HG03064 (cell line): Measurements from ENCODE around the gene GALK1.
"Not testable (repeated sequence)": the region's sequence is repeated elsewhere in the genome, so short reads cannot be mapped to it uniquely, and the experiment has no call there.

ENCODE experiments used
- ATAC-seq: cut with Tn5 transposase; IDR thresholded peaks from one replicate; pipeline ENCODE4 v1.9.1; 2021; ENCODE audit warnings: low read depth; ENCODE audit not compliant: unreplicated experiment

GALK1 gene

DNA sequence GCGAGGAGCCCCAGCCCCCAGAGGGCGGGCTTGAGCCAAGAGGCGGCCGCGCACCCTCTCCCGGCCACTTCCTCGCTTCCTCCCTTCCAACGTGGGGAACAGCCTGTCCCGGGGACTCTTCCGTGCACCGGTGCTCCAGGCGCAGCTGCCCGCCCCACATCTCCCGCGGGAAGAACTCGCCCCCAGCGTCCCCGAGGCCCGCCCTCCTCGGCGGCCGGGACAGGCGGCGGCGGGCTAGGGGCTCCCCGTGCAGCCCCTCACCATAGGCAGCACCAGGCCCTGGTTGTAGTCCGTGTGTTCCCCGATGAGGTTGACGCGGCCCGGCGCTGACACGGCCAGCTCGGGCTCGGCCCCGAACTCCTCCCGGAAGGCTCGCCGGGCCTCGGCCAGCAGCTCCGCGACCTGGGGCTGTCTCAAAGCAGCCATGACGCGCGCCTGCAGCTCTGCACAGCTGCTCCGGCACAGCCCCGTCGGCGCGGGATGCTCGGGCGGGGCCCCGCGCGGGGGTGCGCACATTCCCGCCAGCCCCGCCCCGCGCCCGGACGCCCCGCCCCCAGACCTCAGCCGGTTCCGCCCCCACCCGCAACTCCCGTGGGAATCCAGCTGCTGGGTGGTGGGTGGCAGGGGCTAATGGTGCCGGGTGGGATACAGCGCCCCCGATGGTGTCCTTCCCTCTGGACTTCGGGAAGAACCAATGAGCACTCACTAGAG, at the start of gene GALK1:
Gene GALK1 (minus strand): TSS at position 482 of the 711 bp plus-strand sequence. CDS start 56 bp downstream, at position 426.
- ATAC-seq = peak; percentile 57

GRCh38 chr17:75814021-75814395, 49.0 kb upstream of the GALK1 start:
- ATAC-seq = no peak

DNA sequence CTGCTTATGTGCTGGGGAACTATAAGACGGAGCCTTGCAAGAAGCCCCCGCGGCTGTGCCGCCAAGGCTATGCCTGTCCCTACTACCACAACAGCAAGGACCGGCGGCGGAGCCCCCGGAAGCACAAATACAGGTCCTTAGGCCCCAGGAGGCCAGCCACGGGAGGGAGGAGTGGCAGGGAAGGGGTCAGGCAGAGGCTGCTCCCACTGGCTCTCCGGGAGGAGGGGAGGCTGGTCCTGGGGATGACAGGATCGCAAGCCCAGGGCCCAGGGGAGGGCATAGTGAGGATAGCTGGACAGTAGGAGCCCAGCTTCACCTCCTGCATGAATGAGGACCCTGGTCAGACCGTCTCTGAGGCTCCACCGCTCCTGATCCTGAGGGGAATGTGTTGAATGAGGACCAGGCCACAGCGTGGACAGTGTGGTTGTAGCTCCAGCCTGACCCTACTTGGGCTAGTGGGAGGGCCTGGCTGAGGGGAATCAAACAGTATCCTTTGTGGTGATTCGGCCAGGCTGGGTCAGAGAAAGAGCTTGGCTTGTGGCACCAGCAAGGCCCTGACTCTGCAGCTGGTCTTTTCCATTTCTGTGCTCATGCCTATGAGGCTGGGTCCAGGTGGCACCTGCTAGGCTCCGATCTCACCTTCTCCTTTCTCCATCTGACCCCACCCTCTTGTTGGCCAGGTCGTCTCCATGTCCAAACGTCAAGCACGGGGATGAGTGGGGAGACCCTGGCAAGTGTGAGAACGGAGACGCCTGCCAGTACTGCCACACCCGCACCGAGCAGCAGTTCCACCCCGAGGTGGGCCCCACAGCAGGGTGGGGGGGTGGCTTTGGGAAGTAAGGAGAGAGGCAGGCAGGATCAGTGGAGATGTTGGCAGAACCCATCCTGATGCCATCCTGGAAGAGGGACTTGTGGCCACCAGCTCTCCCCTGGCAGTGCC, 48.4 kb upstream of the GALK1 start:
- no peak for ATAC-seq

- no peak for ATAC-seq
These were observed 47.4 kb upstream of the GALK1 start for GRCh38 chr17:75812096-75813013.

- ATAC-seq = no peak
These were observed 46.2 kb upstream of the GALK1 start for GRCh38 chr17:75811174-75811573.

DNA sequence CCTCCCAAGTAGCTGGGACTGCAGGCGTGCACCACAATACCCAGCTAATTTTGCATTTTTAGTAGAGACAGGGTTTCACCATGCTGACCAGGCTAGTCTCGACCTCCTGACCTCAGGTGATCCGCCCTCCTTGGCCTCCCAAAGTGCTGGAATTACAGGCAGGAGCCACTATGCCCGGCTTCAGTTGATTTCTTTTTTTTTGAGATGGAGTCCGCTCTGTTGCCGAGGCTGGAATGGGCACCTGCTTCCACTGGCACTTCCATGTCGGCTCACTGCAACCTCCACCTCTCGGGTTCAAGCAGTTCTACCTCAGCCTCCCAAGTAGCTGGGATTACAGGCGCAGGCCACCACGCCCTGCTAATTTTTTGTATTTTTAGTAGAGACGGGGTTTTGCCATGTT, 45.8 kb upstream of the GALK1 start:
- not testable (repeated sequence) for ATAC-seq

- no peak for ATAC-seq
These were observed 45.2 kb upstream of the GALK1 start for GRCh38 chr17:75810216-75810615.

DNA sequence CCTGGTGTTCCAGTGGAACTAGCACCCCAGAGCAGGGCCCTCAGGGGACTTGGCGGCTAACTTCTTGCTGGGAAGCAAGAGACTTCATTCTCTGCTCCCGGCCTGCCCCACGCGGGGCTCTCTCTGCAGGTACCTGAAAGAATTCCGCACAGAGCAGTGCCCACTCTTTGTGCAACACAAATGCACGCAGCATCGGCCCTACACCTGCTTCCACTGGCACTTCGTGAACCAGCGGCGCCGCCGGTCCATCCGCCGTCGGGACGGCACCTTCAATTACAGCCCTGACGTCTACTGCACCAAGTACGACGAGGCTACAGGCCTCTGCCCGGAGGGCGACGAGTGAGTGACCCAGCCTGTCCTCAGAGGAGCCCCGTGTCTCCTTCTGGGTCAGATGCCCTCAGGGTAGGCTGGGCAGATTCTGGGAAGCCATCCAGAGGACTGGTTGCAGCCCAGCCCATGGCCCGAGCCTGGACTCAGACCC, 44.7 kb upstream of the GALK1 start:
- ATAC-seq = no peak

DNA sequence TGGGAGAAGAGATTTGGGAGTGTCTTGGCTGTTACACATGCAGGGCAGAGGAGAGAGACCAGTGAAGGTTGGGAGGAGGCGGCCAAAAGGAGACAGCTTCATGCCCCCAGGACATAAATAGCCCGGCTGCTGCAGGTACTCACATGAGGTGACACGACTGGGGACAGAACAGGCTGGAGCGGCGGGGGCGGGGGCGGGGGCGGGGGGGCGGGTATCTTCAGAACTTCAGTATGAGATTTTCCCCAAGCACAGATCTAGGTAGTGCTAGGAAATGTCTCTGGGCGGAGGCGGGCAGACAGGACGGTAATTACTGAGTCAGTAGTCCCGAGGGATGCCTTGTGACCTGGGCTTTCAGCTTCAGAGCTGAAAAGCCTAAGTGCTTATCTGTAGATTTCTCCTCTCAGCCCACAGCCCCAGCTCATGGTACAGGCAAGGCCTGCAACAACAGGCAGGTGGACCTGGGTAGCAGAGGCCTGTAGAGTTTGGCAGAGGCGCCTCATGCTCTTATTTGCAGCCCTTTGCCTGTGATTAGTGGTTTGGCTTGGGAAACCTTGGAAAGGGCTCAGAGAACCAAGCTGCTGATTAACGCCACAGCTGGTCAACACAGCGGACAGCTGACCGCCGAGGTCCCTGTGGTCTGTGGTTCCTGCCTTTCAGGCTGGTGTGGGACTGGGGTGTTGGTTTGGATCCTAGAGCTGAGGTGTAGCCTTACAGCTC, 44.1 kb upstream of the GALK1 start:
- peak; percentile 55 for ATAC-seq

- ATAC-seq = no peak
These were observed 43.5 kb upstream of the GALK1 start for GRCh38 chr17:75808549-75808904.

DNA sequence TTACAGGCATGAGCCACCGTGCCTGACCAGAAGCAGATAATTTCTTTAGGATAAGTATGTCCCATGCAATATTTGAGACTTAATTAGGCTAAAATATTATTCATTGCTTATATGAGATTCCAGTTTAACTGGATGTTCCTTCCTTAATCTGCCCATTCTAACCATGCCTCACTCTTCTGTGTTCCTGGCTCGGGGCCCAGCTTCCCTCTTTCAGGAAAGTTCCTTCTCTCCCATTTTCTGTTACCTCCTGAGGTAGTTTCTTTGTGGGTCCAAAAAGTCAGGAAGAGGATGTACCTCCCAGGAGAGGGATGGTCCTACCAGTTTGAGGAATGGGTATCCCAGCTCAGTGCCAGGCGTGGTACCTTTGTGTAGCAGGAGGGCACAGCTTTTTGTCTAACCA, 42.9 kb upstream of the GALK1 start:
- no peak for ATAC-seq

DNA sequence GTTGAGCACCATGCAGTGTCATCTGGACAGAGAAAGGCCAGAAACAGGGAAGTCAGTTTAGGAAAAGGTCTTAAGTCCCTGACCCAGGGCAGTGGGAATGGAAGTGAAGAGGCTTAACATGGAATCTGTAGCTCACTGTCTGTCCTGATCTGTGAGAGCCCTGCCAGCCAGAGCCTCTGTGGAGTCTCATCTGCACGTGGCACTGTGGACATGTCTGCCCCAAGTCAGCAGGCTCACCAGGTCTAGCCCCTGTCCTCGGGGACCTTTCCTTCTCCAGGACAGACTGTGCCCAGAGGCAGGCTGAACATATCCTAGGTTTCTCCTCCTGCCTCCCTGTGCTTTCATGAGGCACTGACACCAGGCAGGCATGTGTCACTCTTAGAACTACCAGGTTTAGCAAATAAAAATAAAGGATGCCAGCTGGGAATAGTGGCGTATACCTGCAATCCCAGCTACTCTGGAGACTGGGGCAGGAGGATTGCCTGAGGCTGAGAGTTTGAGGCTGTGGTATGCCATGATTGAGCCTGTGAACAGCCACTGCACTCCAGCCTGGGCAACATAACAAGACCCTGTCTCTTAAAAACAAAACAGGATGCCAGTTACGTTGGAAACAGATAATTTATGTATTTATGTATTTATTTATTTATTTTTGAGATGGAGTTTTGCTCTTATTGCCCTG, 42.0 kb upstream of the GALK1 start:
- no peak for ATAC-seq

GRCh38 chr17:75803883-75804282, 38.9 kb upstream of the GALK1 start:
- no peak for ATAC-seq

DNA sequence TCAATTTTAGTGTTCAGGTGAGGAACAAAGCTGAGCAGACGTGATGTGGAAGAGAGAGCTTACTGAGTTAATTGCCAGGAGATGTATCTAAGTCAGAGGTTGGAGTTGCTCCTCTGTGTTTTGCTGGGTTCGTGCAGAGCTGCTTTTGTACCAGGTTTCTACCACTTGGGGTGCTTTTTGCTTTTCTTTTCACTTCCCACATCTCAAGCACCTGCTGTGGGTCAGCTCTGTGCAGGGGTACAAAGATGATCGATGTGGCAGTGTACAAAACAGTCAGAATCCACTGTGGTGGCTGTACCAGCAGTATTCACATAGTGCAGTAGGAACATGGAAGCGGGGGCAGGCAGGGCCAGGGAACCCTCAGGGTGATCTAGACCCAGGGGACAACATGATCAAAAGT, 34.4 kb upstream of the GALK1 start:
- no peak for ATAC-seq

DNA sequence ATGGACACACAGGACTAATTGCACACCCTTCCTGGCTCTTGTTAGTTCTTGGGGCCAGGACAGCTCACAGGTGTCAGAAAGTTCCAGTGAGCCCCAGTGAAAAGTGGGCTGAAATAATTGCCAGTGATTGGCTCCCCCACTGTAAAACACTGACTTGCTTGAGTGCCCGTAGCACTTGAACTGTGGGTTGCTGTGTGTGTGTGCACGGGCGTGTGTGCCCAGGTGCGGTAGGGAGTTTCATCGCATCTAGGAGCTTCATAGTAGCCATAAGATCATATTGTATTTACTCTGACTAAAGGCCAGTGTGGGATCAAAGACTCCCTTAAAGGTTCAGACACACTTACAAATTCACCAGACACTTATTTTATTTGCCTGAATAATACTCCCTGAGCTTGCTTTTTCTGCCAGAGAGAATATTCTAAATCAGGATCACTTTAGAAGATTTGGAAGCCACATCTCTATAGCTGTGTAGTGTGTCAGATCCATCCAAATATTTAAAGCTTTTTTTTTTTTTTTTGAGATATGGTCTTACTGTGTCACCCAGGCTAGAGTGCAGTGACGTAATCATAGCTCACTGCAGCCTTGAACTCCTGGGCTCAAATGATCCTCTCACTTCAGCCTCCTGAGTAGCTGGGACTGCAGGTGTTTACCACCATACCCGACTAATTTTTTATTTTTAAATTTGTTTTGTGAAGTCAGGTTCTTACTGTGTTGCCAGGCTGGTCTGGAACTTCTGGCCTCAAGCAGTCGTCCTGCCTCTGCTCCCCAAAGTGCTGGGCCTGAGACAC, 31.0 kb upstream of the GALK1 start:
- ATAC-seq = no peak

DNA sequence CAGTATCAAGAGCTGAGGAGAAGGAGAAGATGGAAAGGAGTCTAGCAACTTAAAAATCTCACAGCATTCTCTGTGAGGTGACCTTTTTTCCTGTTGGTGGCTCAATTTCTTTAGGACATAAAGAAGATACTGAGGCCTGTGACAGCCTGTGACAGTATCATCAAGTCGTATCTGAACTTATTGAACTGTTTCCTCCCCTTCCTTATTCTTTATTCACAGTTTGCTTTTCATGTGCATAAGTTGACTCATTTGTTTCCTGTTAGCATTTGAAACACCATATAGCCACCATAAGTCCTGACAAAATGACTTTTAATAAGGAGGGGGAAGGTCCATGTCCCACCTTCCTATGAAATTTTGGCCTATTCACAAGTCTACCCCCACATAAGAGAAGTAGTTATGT, 28.5 kb upstream of the GALK1 start:
- ATAC-seq = no peak

DNA sequence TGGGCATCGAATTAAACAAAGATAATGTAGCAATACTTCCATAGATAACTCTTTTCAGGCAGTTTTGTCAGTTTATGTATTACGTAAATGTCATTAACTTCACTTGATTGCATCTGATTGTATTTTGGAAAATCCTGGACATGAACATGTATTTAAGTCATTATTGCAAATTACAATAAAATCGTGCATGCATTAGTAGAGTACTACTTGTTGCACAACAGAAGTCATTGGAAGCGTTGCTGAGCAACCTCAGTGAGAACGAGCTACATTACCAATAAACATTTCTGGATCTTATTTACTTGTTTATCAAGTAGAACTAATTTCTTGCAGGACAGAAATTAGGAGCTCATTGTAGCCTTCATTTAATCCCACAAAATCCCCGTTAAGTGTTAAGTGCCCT, 26.3 kb upstream of the GALK1 start:
- ATAC-seq = no peak

DNA sequence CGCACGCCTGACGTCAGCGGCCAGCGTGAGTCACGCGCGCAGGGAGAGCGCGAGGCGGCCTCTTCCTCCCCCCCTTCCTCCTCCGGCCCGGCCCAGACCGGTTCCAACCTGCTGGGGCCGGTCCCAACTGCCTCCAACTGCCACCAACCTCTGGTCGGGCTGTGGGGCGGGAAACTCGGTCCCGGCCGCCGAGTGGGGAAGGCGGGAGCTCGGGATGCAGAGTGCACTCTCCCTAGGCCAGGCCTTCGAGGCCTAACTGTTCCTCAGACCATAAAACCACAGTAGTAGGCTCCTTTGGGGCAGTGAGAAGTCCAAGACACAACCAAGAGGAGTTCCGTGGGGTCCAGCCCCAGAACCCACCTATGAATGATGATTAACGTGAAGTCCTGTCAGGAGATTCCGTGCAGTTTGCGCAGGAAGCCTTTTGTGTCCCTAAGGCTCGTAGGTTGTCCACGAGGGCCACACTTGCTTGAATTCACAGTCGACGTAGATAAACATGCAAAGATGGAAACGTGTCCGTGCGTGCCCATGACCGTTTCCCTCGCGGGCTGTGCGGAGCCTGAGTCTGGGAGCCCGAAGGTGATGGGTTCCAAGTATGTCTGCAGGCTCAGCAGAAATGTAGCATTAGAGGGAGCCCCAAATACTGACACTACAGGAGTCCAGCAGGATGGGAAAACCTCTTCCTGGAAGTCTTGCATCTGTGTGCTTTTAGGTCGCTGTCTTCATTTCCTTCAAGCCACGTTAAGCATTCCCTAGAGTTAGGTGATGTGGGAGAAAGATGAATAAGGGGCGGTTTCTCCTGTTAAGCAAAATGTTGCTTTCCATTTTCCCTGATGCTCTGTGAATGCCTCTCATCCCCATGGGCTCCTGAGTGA, 20.3 kb upstream of the GALK1 start:
- peak; percentile 24 for ATAC-seq
